DND-41 (cell line): ENCODE measurements around the gene SCN9A.
"Not testable (repeated sequence)": the region's sequence is repeated elsewhere in the genome, so short reads cannot be mapped to it uniquely, and the experiment has no call there.

Experiments used
- ATAC-seq: fragments of 200-7000 bp; cut with Tn5 transposase; 3 replicates; pipeline ENCODE4 v1.9.1; 2021; ENCODE audit warnings: low read depth; ENCODE audit not compliant: insufficient read depth
- DNase-seq: peaks from one replicate; pipeline ENCODE4 v3.0.0-alpha.2; 2020
- H2AFZ ChIP-seq: 2 replicates; pipeline ENCODE4 v1.6.0; 2012; ENCODE audit warnings: low read depth, low read length
- H3K27ac ChIP-seq: 2 replicates; pipeline ENCODE4 v1.5.1; 2012; ENCODE audit warnings: low read length, inconsistent platforms
- H3K27me3 ChIP-seq: fragments of 200-600 bp; sonication (generic); 2 replicates; pipeline ENCODE4 v1.6.0; 2012; ENCODE audit warnings: low read length, mild to moderate bottlenecking, inconsistent platforms; ENCODE audit not compliant: insufficient read depth, poor library complexity
- H3K36me3 ChIP-seq: 2 replicates; pipeline ENCODE4 v1.5.1; 2012; ENCODE audit warnings: low read length, inconsistent platforms; ENCODE audit not compliant: insufficient read depth
- H3K4me1 ChIP-seq: 2 replicates; pipeline ENCODE4 v1.5.1; 2012; ENCODE audit warnings: mild to moderate bottlenecking, low read length; ENCODE audit not compliant: insufficient read depth
- H3K4me2 ChIP-seq: 2 replicates; pipeline ENCODE4 v1.6.0; 2012; ENCODE audit warnings: mild to moderate bottlenecking, moderate library complexity, low read length, inconsistent platforms; ENCODE audit not compliant: insufficient read depth
- H3K4me3 ChIP-seq, 2 experiments: fragments of 200-600 bp in 1 of 2; shearing (Covaris generic) in 1 of 2; 2 replicates each; pipeline ENCODE4 v1.5.1; 2012 to 2016; ENCODE audit warnings: inconsistent platforms in 2 of 2, low read length in 2 of 2, mild to moderate bottlenecking in 2 of 2, low read depth in 1 of 2, moderate library complexity in 1 of 2
- H3K79me2 ChIP-seq: 2 replicates; pipeline ENCODE4 v1.6.0; 2012; ENCODE audit warnings: low read length, inconsistent platforms; ENCODE audit not compliant: insufficient read depth
- H3K9ac ChIP-seq: 2 replicates; pipeline ENCODE4 v1.6.0; 2012; ENCODE audit warnings: low read depth, mild to moderate bottlenecking, inconsistent platforms, low read length, moderate library complexity
- H3K9me3 ChIP-seq: 2 replicates; pipeline ENCODE4 v1.5.1; 2012; ENCODE audit warnings: low read length, moderate library complexity, mild to moderate bottlenecking, inconsistent platforms; ENCODE audit not compliant: insufficient read depth, severe bottlenecking
- H4K20me1 ChIP-seq: 2 replicates; pipeline ENCODE4 v1.6.0; 2012; ENCODE audit warnings: low read length; ENCODE audit not compliant: insufficient read depth
- CTCF ChIP-seq: IDR thresholded peaks from 2 replicates; pipeline ENCODE4 v1.5.1; 2012; ENCODE audit warnings: borderline replicate concordance, low read length, moderate library complexity, mild to moderate bottlenecking; ENCODE audit not compliant: poor library complexity, severe bottlenecking; ENCODE audit errors: extremely low read depth
- EZH2 ChIP-seq: IDR thresholded peaks from 3 replicates; pipeline ENCODE4 v1.6.1; 2012; ENCODE audit warnings: borderline replicate concordance, low read depth, mild to moderate bottlenecking, moderate library complexity, low read length, inconsistent platforms; ENCODE audit not compliant: severe bottlenecking

SCN9A gene

GRCh38 chr2:166360426-166360825 lies 15.3 kb downstream of the SCN9A start:
- no peak for ATAC-seq
- Histone ChIP-seq H2AFZ (no peak overlapping the region), H3K4me1 (no peaks in the 10 kb centered on the region), H4K20me1 (no peaks in the 10 kb centered on the region), H3K4me3 (no peak overlapping the region), H3K4me2 (no peak overlapping the region), H3K27ac (no peak overlapping the region), H3K79me2 (no peaks in the 10 kb centered on the region), H3K9me3 (no peaks in the 10 kb centered on the region), H3K36me3 (no peaks in the 10 kb centered on the region), H3K27me3 (no peaks in the 10 kb centered on the region), H3K9ac (no peak overlapping the region)
- TF ChIP-seq EZH2 = no peak
- DNase-seq = no peak

GRCh38 chr2:166357950-166358321 lies 17.8 kb downstream of the SCN9A start:
- not testable (repeated sequence) for H4K20me1 ChIP-seq, H3K4me1 ChIP-seq, ATAC-seq, DNase-seq, H3K4me3 ChIP-seq, H3K79me2 ChIP-seq, H3K9me3 ChIP-seq, H3K36me3 ChIP-seq, H2AFZ ChIP-seq, H3K27me3 ChIP-seq, H3K4me2 ChIP-seq, H3K9ac ChIP-seq, H3K27ac ChIP-seq

- no peak overlapping the region for H3K4me2 ChIP-seq
- H3K27ac ChIP-seq = no peak overlapping the region
- no peak for ATAC-seq
- no peaks in the 10 kb centered on the region for H3K79me2 ChIP-seq
- no peak for DNase-seq
- H3K27me3 ChIP-seq = no peaks in the 10 kb centered on the region
- H4K20me1 ChIP-seq = no peaks in the 10 kb centered on the region
- no peaks in the 10 kb centered on the region for H3K9me3 ChIP-seq
- no peak for TF ChIP-seq EZH2
- TF ChIP-seq CTCF = no peak
- no peak overlapping the region for H2AFZ ChIP-seq
- no peak overlapping the region for H3K9ac ChIP-seq
- H3K4me1 ChIP-seq = no peaks in the 10 kb centered on the region
- H3K4me3 ChIP-seq = no peak overlapping the region
- no peaks in the 10 kb centered on the region for H3K36me3 ChIP-seq
Measured at GRCh38 chr2:166357068-166357949, 18.4 kb downstream of the SCN9A start.

- H4K20me1 ChIP-seq = no peaks in the 10 kb centered on the region
- TF ChIP-seq CTCF (no peak), EZH2 (no peak)
- no peak overlapping the region for H3K27ac ChIP-seq
- no peak overlapping the region for H3K9ac ChIP-seq
- H3K27me3 ChIP-seq = no peaks in the 10 kb centered on the region
- no peak overlapping the region for H3K4me2 ChIP-seq
- ATAC-seq = no peak
- H3K4me1 ChIP-seq = no peaks in the 10 kb centered on the region
- no peaks in the 10 kb centered on the region for H3K36me3 ChIP-seq
- H2AFZ ChIP-seq = no peak overlapping the region
- no peaks in the 10 kb centered on the region for H3K79me2 ChIP-seq
- no peaks in the 10 kb centered on the region for H3K9me3 ChIP-seq
- no peak for DNase-seq
- H3K4me3 ChIP-seq = no peak overlapping the region
Measured at GRCh38 chr2:166351319-166351718, 24.4 kb downstream of the SCN9A start.
